HG02759 (cell line): ENCODE data around the gene GMEB1.
"Not testable (repeated sequence)": the region's sequence is repeated elsewhere in the genome, so short reads cannot be mapped to it uniquely, and the experiment has no call there.

Experiments
- ATAC-seq: cut with Tn5 transposase; IDR thresholded peaks from one replicate; pipeline ENCODE4 v1.9.1; 2021; ENCODE audit warnings: mild to moderate bottlenecking, moderate library complexity; ENCODE audit not compliant: unreplicated experiment

The GMEB1 gene

DNA sequence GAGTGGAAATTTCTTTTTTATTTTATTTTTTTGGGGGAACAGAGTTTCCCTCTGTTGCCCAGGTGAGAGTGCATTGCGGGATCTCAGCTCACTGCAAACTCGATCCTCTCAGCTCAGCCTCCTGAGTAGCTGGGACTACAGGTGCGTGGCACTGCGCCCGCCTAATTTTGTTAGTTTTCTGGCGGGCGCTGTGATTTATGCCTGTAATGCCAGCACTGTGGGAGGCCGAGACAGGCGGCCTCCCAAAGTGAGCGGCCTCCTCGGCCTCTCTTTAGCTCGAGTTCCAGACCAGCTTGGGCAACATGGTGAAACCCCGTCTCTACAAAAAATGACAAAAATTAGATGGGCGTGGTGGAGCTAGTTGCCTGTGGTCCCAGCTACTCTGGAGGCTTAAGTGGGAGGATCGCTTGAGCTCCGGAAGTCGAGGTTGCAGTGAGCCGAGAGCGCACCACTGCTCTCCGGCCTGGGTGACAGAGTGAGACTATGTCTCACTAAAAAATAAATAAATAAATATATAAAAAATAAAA, 2.7 kb downstream of the GMEB1 start:
- no peak for ATAC-seq

GRCh38 chr1:28672971-28673370, 4.4 kb downstream of the GMEB1 start:
- ATAC-seq = not testable (repeated sequence)

- ATAC-seq = no peak
Measured at GRCh38 chr1:28675924-28676257, 7.3 kb downstream of the GMEB1 start.

DNA sequence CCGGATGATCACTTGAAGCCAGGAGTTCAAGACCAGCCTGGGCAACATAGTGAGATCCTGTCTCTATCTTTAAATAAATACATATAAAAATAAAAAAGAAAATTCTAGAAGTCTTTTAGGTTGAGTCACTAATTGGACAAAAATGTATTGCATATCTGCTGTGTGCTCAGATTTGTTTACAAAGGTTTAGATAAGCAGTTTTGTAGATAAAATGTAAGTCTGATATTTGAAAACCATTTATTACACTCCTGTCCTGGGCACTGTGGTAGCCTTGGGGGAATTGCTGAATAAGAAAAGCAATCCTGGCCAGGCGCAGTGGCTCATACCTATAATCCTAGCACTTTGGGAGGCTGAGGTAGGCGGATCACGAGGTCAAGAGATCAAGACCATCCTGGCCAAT, 11.6 kb downstream of the GMEB1 start:
- ATAC-seq = no peak

GRCh38 chr1:28682840-28683239, 14.3 kb downstream of the GMEB1 start:
- no peak for ATAC-seq

DNA sequence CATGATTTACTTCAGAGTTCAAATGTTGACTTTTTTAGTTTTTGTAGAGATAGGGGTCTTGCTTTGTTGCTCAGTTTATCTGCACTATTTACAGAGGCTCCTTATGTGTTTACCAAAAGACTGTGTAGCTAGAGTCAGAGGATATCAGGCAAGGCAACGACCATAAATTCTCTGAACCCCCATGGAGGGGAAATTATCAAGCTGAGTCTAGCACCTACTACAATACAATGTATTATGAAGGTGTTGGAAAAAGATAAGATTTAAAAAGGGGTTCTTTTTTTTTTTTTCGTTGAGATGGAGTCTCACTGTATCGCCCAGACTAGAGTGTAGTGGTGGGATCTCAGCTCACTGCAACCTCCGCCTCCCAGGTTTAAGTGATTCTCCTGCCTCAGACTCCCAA, 16.4 kb downstream of the GMEB1 start:
- ATAC-seq = no peak

- ATAC-seq = not testable (repeated sequence)
Measured at GRCh38 chr1:28691627-28692026, 23.0 kb downstream of the GMEB1 start.

GRCh38 chr1:28703629-28704028, 35.0 kb downstream of the GMEB1 start:
- ATAC-seq = no peak

DNA sequence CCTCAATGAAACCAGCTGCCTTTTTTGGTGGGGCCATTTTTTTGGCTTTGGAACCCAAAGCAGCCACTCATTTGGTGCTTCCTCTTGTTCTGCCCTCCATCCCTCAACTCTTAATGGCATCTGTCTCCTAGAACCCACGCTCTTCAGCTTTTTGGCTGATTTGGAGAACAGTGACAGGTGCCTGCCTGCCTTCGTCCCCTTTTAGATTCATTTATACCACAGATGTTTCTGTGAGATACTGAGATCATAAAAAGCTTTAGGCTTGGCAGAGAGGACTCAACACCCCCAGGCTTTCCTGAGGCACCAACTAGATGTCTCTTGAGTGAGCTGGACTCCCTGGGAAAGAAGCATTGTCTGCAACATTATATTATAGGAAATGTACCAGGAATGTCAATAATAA, 47.8 kb downstream of the GMEB1 start:
- no peak for ATAC-seq

DNA sequence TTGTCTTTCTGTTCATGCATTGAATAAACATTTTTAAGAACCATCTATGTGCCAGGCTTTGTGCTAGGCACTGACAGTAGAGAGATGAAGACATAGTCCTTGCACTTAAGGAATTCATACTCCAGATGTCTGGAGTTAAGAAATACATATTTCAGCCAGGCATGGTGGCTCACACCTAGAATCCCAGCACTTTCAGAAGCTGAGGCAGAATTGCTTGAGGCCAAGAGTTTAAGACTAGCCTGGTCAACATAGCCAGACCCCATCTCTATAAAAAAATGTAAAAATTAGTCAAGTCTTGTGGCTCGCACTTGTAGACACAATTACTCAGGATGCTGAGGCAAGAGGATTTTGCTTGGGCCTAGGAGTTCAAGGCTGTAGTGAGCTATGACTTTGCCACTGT, 49.6 kb downstream of the GMEB1 start:
- ATAC-seq = no peak

DNA sequence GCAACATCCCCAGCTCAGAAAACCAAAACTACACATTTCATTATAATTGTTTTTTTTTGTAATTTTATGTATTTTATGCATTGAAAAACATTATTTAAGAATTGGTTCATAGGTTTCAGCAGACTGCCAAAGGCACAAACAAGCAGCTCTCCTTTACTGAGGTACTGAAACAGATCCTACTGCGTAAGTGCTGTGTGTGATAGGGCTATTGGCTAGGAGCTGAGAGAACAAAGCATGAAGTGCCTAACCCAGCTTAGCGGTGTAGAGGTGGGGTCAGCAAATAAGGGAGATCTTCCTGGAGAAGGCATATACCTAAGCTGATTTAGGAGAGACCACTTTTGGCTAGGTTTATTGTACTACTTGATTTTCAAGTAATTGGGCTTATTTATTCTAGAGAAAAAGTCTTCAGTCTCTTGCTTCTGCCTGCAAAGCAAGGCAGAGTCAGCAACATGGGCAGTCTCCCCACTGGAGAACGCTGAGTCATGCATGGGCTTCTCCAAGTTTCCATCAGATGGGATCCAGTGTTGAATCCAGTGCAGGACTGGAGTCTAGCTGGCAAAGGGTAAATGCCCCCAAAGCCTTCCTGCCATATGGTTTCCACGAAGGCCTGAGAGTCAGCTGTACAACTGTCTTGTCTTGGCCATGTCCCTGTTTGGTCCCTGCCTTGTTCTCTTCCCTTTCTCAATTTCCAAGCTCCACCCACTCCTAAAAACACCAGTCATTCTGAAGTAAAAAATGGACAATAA, 50.2 kb downstream of the GMEB1 start:
- no peak for ATAC-seq

- ATAC-seq = no peak
Measured at GRCh38 chr1:28719332-28719619, 50.7 kb downstream of the GMEB1 start.

GRCh38 chr1:28720376-28720775, 51.8 kb downstream of the GMEB1 start:
- no peak for ATAC-seq

GRCh38 chr1:28721927-28722326, 53.3 kb downstream of the GMEB1 start:
- ATAC-seq = not testable (repeated sequence)

DNA sequence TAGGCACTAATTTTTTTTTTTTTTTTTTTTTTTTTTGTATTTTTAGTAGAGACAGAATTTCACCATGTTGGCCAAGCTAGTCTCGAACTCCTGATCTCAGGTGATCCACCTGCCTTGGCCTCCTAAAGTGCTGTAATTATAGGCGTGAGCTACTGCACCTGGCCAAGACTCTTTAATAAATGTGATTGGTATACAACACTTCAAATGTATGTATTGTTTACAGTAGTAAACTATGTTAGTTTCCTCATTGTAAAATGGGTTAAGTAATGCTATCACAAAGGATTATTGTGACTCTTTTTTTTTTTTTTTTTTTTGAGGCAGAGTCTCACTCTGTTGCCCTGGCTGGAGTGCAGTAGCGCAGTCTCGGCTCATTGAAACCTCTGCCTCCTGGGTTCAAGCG, 56.8 kb downstream of the GMEB1 start:
- not testable (repeated sequence) for ATAC-seq

GRCh38 chr1:28735961-28736449, 67.4 kb downstream of the GMEB1 start:
- no peak for ATAC-seq

DNA sequence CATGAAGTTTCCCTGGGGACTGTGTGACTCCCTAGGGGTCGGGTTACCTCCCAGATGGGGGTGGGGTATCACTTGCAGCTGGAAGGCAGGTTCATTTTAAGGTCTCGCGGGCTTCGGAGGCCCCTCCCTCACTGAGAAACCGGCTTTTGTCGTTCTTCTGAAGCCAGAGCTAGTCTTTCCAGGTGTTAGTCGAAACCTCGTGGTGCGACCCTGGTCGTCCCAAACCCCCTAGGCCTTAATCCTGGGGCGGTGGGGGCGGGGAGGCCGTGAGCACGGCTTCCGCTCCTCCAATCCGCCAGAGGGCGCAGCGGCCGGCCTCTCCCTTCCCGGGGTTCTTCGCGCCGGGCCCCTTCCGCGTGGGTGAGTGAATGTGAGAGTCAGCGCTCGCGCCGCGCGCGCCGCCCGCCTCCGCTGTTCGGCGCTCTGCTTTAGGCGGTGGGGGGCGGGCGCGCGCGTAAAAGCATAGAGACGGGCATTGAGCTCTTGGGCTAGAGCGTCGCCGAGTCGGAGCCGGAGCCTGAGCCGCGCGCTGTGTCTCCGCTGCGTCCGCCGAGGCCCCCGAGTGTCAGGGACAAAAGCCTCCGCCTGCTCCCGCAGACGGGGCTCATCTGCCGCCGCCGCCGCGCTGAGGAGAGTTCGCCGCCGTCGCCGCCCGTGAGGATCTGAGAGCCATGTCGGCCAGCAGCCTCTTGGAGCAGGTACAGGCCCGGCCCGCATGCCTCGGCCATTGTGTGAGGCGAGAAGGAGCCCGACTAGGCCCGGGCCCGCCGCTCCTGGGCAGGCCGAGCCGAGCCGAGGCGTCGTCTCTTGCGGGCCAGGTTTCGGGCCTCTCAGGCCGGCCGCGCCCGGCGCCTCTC, 68.1 kb downstream of the GMEB1 start, which contains the start of gene YTHDF2:
TSS of gene YTHDF2 (plus strand) at position 491 of the 857 bp plus-strand sequence. CDS start at position 672, 181 bp downstream.
- peak; percentile 92 for ATAC-seq

- peak; percentile 5 for ATAC-seq
Measured at GRCh38 chr1:28737307-28738132, 68.9 kb downstream of the GMEB1 start.

GRCh38 chr1:28740118-28740517, 71.5 kb downstream of the GMEB1 start:
- no peak for ATAC-seq

- no peak for ATAC-seq
Measured at GRCh38 chr1:28744184-28744583, 75.6 kb downstream of the GMEB1 start.

DNA sequence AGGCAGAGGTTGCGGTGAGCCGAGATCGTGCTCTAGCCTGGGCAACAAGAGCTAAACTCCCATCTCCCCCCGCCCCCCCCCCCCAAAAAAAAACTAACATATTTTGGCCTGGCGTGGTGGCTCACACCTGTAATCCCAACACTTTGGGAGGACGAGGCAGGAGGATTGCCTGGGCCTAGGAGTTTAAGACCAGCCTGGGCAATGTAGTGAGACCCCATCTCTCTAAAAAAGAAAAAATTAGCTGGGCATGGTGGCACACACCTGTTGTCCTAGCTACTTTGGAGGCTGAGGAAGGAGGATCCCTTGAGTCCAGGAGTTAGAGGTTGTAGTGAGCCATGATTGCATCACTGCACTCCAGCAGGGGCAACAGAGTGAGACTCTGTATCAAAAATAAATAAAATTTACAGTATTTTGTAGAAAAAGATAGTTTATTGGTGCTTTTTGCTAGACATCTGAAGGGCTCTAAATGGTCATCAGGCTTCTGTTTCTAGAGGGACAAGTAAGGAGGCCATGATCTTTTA, 77.1 kb downstream of the GMEB1 start:
- no peak for ATAC-seq
